HG03025 (cell line): ENCODE measurements around the gene NT5M.
"Not testable (repeated sequence)": the region's sequence is repeated elsewhere in the genome, so short reads cannot be mapped to it uniquely, and the experiment has no call there.

Experiments
- ATAC-seq: cut with Tn5 transposase; IDR thresholded peaks from one replicate; pipeline ENCODE4 v1.9.1; 2021; ENCODE audit warnings: mild to moderate bottlenecking, moderate library complexity; ENCODE audit not compliant: unreplicated experiment, low FRiP score

Gene NT5M

DNA sequence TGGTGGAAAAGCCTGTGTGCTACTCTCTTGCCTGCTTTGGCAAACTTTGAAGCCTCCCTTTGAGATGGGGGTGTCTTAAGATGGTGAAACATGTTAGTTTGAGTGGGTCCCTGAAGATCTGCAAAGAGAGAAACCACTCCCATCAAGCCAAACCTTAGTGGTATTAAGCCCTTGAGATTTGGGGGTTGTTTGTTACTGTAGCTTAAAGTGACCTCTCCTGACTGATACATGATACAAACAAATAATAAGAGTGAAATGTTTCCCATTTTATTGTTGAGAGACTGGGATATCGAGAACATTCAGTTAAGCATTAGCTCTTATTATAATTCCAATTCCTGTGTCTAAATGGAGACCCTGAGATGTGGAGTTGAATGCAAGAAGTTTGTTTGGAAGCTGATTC, 63.1 kb downstream of the NT5M start:
- ATAC-seq: no peak

DNA sequence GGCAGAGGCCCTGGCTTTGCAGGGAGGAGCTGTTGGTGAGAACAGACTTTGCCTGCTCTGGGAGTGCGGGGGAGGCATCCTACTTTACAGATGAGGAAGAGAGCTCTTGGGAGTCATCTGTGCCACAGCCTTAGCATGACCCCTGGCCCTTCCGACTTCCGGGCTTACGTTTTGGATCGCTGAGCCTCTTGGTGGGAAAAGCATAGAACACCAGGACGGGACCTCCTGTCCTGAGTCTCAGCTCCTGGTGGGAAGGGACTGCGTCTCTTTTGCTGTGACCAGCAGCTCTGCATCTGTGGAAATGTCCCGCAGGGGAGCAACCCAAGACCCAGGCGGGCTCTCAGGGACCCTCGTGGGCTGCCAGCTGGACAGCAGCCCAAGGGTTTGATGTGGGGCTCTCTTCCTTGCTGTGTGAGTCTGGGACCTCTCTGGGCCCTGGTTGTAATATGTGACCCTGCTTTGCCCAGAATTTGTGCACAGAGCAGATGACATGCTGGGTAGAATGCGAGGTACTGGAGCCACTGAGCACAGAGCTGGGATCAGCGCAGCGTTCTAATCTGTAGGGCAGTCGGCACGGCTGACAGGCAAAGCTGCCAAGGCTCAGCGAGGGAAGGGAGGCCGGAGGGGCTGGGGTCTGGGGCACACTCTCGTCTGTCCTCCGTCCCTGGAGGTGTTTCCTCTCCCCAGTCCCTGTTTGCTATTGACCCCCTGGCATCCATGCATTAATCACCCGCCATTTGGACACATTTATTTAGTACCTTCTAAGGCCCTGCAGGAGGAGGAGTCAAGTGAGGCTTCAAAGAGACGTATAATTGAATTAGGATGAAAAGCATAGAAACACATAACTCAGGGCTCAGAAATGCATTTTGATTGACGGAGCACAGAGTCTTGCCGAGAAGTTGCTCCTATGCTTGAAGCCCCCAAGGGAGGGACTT, 64.0 kb downstream of the NT5M start:
- ATAC-seq: no peak

DNA sequence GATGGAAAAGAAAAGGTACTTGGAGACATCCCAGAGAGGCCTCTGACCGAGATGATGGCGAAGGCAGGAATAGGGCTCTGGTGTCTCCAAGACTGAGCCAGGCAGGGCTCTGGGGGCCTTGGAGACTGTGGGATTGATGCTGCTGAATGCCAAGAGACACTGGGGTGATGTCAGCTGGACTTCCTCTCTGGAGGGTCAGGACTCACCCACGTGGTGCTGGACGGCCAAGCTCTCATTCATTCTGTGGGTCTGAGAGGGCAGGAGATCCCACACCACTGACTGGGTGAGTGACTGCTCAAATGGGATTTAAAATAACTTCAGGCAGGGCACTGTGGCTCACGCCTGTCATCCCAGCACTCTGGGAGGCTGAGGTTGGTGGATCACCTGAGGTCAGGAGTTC, 64.8 kb downstream of the NT5M start:
- ATAC-seq: no peak

DNA sequence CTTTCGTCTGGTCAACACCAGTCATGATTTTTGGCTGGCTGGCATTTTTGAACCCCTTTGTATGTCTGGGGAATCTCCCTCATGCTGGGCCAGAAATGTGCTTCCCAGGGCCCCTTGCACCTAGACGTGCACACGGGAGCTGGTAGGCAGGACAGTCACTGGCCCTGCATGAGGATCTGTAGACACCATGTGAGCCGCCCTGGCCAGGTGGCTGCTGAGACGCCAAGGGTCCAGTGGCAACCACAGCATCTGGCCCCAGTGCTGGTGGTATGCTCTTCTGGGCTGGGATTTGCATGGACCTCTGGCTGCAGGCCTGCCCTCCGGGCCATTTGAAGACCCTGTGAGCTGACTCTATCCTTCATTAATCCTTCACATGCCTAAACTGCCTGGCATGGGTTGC, 67.5 kb downstream of the NT5M start:
- ATAC-seq: no peak

DNA sequence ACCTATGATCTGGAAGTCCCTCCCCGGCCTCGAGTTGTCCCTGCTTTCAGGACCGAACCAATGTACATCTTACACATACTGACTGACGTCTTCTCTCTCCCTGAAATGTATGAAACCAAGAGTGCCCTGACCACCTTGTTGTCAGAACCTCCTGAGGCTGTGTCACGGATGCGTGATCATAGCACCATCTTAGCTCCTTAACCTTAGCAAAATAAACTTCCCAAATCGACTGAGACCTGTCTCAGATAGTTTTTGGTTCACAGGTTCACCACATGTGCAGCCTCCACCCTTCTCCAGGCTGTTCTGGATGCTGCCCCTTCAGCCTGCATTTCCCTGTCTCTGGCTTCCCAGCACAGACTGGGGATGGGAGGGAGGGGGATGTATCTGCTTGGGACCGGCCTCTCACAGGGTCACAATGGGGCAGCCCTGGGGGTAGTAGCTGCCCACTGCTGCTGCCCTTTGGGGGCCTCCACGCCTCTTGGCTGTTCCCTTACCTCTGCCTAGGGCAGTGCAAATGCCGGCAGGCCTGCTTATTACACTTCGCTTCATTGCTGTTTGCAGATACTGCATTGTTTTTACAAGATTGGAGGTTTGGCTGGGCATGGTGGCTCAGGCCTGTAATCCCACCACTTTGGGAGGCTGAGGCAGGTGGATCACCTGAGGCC, 69.8 kb downstream of the NT5M start:
- ATAC-seq: no peak

DNA sequence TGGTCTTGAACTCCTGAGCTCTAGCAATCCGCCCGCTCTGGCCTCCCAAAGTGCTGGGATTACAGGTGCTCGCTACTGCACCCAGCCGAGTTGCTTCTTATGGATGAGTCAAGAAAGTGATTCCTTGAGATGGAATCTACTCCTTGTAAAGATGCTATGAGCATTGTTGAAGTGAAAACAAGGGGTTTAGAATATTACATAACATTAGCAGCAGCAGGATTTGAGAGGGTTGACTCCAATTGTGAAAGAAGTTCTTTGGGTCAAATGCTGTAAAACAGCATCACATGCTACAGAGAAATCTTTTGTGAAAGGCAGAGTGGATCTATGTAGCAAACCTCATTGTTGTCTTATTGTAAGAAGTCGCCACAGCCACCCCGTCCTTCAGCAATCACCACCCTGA, 72.7 kb downstream of the NT5M start:
- no peak for ATAC-seq

DNA sequence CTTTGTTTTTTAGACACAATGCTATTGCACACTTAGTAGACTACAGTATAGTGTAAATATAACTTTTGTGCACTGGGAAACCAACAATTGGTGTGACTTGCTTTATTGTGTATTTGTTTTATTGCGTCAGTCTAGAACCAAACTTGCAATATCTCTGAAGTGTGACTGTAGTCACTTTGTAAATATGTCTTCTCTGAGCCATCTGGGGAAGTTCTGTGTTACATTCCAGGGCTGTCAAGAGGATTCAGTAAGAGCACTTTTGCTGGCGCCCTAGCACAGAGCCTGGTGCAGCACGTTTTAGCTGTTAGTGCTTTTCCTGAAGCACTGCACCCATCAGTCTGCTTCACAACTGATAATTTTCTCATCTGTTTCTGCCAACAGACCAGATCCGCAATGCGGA, 73.2 kb downstream of the NT5M start:
- ATAC-seq: no peak

DNA sequence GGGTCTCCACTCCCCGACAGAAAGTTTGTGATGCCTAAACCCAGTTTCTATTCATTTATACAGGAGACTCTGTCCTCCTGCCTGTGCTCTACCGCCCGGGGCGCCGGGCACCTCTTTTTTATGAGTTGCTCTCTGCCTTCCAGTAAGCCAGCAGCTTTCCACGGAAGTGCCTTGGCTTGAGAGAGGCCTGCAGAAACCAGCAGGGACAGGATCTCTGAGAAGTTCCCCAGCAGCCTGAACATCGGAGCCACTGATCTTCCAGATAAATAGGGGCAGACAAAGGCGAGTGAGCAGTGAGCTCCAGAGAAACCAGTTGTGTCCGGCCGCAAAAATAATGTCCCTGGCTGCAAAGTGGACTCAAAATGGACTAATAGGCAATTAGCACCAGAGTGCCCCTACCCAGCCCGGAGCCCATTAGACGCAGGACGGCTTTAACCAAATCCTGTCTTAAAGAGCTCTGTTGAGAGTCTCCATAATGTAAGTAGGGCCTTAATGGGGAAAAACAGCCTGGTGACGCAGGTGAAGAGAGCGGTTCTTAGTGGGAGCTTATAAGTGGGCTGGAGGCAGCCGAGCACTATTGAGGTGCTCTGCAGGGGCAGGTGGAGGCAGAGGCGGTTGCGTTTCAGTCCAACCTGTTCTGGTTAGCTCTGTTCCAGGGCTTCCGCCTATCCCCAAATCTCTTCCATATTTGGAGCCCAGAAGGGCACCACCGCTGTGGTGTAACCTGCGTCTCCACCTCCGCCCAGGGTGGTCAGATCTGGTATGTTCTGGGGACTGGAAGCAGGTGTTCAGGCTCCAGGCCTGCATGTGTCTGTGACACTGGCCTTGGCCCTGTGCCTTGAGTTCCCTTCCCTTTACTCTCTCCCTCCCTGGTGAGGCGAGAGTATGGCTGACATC, 74.1 kb downstream of the NT5M start:
- ATAC-seq: no peak

DNA sequence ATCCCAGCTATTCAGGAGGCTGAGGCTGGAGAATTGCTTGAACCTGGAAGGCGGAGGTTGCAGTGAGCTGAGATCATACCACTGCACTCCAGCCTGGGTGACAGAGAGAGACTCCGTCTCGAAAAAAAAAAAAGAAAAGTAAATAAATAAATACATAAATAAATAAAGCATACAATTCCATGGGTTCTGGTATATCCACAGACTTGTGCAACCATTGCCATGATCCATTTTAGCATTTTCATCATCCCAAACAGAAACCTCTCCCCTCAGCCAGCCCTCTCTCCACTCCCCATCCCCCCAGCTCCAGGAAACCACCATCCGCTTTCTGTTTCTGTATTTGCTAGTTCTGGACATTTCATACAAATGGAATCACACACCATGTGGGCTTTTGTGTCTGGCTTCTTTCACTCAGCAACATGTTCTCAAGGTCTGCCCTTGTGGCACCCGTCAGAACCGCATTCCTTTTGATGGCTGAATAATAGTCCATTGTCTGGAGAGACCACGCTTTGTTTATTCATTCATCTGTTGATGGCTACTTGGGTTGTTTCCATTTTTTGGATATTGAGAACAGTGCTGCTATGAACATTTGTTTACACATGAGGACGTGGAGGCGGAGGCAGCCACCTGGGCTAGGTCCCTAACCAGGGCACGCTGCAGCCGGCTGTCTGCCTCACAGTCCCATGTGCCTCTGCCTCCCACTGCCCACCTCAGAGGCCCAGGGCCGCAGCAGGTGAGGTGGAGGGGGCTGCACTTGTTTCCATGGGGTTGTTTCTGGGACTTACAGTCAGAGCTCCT, 76.2 kb downstream of the NT5M start:
- no peak for ATAC-seq

DNA sequence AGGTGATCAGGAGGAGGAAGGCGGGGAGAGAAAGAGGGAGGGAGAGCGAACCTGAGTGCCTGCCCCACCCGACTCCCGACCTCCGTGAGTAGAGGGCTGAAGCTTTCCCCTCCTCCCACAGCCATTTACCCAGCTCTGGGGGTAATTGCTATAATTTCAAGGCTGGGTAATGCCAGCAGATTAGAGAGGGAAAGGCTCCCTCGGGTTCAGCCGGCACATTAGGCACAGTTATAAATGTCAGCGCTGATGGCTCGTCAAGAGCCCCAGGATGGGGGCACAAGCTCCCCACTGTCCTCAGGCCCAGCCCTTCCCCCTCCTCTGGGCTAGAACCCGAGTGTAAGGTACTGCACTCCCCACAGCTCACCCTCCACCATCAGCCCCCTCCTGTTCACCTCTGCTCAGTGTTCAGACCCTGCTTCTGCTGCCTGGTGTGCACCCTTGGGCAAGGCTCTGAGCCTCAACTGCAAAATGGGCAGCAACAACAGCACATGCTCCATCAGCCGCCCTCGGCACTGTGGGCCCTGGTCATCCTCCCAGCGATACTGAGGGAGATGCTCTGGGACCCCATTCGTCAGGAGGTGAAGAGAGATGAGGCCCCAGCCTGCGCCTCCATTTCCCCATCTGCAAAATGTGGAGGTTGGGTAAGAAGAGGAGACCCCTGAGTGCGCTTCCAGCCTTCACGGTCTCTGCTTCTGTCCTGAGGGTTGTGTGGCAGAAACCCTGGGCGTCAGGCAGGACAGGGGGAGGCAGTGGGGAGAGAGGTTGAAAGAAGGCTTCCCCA, 77.2 kb downstream of the NT5M start:
- ATAC-seq: no peak

DNA sequence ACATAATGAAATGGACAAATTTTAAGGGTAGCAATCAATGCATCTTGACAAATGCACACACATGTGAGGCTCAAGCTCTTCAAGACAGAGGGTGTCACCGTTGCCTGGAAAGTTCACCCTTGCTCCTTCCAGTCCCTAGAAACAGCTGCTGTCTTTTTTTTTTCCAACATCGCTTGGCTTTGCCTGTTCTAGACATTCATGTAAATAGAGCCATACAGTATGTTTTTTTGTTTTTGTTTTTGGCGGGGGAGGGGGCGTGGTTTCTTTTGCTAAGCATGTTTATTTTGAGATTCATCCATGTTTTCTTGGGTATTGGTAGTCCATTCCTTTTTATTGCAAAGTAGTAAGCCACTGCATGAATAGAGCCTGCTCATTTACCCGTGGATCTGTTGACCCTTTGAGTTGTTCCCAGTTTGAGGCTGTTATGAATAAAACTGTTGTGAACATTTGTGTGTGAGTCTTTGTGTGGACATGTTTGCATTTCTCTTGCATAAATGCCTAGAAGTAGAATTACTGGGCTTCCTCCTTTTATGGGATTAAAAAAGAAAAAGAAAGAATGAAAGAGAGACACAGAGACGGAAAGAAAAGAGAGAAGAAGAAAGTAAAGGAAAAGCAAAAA, 78.4 kb downstream of the NT5M start:
- no peak for ATAC-seq

DNA sequence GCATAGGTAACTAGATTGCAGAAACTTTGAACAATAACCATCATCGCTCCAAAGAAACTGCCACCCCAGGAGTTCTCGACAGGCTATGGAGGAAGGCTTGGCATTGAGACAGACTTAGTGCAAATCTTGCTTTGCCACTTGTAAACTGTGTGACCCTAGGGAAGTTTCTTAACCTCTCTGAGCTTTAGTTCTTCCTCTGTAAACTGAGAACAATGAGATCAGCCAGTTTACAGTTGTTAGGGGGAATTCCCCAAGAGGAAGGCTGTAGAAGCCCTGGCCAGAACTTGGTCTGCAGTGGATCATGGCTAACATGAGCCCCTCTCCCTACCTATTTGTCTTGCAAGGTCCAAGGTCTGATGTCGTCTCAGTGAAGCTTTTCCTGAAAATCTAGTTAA, 78.9 kb downstream of the NT5M start:
- no peak for ATAC-seq

DNA sequence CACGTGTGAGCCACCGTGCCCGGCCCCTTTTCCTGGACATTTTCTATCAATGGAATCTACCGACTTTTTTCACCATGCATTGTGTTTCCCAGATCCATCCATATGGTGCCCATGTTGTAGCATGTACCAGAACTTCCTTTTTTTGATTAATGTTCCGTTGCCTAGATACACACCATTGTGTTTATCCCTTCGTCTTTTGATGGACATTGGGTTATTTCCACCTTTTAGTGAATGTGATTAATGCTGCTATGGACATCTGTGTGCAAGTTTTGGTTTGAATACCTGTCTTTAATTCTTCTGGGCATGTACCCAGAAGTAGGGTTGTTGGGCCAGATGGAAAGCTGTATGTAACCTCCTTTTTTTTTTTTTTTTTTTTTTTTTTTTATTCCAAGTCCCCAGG, 79.8 kb downstream of the NT5M start:
- ATAC-seq: no peak

DNA sequence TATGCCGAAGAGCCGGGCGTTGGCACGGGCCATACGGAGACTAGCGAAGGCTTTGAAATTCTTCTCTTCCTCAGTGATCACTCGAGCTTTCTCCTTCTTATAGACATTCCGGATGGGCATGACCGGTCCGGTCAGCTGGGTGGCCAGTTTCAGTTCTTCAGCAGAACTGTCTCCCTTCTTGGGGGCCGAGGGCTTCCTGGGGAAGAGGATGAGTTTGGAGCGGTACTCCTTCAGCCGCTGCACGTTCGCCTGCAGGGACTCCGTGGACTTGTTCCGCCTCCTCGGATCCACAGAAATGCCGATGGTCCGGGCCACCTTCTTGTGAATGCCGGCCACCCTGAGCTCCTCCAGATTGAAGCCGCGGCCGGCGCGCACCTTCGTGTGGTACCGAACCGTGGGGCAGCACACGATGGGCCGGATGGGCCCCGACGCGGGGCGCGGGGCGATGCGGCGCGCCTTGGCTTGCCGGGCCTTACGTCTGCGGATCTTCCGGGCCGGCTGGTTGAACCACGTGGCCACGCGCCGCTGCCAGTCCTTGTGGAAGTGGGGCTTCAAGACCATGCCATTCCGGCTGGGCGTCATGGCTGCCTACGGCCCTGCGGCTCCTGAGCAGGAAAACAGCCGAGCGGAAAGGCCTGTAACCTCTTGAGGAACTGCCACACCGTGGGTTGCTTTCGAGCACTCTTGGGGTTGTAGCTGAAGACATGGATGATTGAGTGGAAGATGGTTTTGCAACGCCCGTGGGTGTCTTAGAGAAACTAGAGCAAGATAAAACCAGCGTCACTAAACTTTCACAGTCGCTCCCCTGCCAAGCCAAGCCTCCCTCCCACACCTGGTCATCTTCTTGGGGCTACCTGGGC, 80.5 kb downstream of the NT5M start:
- ATAC-seq: not testable (repeated sequence)

DNA sequence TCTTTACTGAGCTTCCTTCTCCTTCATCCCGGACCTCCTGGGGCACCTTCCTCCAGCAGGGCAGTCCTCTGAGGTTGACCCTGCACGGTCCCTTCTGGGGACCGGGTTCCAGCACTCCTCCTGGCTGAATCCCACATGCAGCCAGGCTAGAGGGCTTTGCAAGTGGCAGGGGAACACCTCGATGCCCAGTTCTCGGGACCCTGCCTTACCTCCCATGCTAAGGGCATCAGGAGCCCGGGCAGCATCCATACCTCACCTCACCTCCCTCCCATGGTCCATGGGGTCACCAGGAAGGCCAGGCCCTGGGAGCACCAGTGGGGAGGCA, 81.1 kb downstream of the NT5M start:
- no peak for ATAC-seq

DNA sequence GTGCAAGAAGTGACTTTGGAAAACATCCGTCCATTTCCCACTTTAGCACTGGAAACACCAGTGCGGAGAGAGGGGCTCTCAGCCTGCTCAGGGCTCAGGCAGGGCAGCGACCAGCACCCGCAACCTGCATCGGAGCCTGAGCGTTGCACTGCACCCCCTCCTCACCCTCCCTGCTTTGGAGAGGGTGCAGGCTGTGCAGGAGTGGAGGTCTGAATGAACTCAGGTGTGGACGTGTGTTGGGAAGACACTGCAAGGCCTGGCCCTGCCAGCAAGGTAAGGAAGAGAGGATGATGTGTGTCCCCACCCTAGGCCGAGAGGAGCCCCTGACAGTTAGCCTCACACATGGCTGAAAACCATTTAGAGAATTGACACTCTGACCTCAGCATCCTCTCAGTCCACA, 81.8 kb downstream of the NT5M start:
- no peak for ATAC-seq

DNA sequence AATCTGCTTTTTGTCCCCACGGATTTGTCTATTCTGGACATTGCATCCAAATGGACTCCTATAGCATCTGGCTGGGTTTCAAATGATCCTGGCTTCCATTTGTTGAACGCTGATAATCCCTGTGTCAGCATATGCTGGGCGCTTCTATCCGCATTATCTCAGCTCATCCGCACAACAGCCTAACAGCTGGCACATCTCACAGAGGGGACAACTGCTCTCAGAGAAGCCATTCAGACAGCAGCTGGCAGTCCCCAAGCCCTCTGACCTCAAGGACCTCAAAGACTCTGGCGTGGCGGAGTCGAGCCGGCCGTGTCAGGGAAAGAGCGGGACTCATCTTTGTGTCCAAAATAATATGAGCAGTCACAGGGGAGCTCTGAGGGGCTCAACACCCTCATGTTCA, 82.3 kb downstream of the NT5M start:
- no peak for ATAC-seq

DNA sequence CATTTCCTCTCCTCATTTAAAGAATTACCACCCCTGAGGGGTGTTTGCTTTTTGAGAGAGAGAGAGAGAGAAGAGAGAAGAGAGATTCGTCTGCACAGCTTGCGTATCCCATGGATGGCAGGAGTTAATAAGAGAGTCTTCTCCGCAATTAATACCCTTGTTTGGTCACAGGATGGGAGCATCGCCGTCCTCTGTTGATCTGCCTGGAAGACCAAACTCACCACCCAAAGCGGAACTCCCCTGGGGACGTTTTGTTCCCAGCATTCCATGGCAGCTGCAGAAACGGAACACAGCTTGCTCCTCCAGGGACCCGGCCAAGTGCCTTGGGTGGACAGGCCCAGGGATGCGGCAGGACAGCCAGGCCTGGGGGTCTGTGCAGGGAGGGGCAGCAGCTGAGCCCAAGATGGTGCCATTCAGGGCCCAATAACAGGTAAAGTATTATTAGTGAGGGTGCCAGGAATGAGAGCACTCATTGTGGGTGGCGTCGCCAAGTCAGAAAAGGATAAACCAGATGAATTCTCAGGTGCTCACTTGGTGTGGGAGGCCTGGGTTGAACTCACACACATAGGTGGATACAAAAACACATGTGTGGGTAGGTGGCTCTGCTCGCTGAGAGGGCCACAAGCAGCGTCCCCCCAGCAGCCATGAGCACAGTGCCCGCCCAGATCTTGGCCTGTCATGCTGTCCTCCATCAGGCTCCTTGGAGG, 83.1 kb downstream of the NT5M start:
- ATAC-seq: no peak
